H1 (cell line): Measurements from ENCODE around the gene ZNF609.
A peak's percentile ranks its signal among the peaks of the same experiment; 100 is the strongest.

ENCODE experiments used
- CREB1 ChIP-seq: IDR thresholded peaks from 2 replicates; pipeline ENCODE4 v1.6.1; 2012; ENCODE audit warnings: inconsistent platforms
- CTCF ChIP-seq, 3 experiments: IDR thresholded peaks; 1 replicate in 2 of 3; 2 replicates in 1 of 3; pipeline versions ENCODE4 v1.5.1 to v1.6.1; 2011; ENCODE audit warnings: low read length in 3 of 3, mild to moderate bottlenecking in 3 of 3, inconsistent platforms in 2 of 3, low read depth in 1 of 3, moderate library complexity in 1 of 3; ENCODE audit not compliant: insufficient read depth in 1 of 3; ENCODE audit errors: control extremely low read depth in 1 of 3
- EGR1 ChIP-seq: IDR thresholded peaks from 2 replicates; pipeline ENCODE4 v1.6.1; 2011; ENCODE audit warnings: low read depth, low read length, borderline replicate concordance
- JUN ChIP-seq: IDR thresholded peaks from 2 replicates; pipeline ENCODE4 v1.6.1; 2011; ENCODE audit warnings: low read depth, mild to moderate bottlenecking, improper control_type of control experiment, low read length
- POLR2A ChIP-seq, 2 experiments: IDR thresholded peaks; 1 replicate in 1 of 2; 2 replicates in 1 of 2; pipeline ENCODE4 v1.6.1; 2011; ENCODE audit warnings: low read depth in 2 of 2, low read length in 2 of 2, mild to moderate bottlenecking in 2 of 2; ENCODE audit errors: control extremely low read depth in 1 of 2
- POLR2AphosphoS5 ChIP-seq: IDR thresholded peaks from 2 replicates; pipeline ENCODE4 v1.6.1; 2011; ENCODE audit warnings: low read depth, low read length
- RAD21 ChIP-seq, 2 experiments: IDR thresholded peaks in 1 of 2; conservative IDR thresholded peaks in 1 of 2; 2 replicates each; pipeline ENCODE4 v1.6.1; 2011; ENCODE audit warnings: low read depth in 2 of 2, low read length in 2 of 2, improper control_type of control experiment in 1 of 2, inconsistent platforms in 1 of 2, mild to moderate bottlenecking in 1 of 2, moderate library complexity in 1 of 2
- SAP30 ChIP-seq: fragments of 300-600 bp; sonication (generic); IDR thresholded peaks from 2 replicates; pipeline ENCODE4 v1.7.1; 2012; ENCODE audit warnings: low read length, moderate library complexity, mild to moderate bottlenecking, inconsistent platforms; ENCODE audit not compliant: insufficient read depth, insufficient replicate concordance
- TBP ChIP-seq: IDR thresholded peaks from 2 replicates; pipeline ENCODE4 v1.6.1; 2011; ENCODE audit warnings: low read depth, low read length, improper control_type of control experiment

DNA sequence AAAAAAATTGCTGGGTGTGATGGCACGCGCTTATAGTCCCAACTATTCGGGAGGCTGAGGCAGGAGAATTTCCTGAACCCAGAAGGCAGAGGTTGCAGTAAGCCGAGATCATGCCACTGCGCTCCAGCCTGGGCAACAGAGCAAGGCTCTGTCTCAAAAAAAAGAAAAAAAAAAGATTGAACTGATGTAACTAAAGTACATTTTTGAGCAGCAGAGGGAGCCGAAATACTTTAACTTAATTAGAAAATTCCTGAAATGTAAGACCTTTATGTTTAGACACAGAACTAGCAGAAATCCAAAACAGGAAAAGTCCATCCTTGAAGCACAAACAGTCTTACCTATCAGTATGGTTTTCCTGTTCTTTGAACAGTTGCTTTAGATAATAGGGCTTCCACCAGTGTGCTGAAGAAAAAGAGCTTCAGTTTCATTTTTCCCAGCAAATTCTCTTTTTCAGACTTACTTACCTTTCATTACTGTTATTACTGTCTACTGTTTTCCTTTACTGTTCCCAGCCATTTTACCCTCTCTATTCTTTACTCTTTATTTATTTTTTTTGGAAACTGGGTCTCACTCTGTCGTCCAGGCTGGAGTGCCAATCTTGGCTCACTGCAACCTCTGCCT, 33.4 kb upstream of the ZNF609 start:
- TF ChIP-seq EGR1 (no peak), CTCF (IDR thresholded peaks at IDR 0.05; ENCODE audit: control extremely low read depth in 1 of 3, insufficient read depth in 1 of 3, low read depth in 1 of 3, low read length in 3 of 3) (no peak; a peak in 1 of 4 replicates), RAD21 (IDR thresholded peaks at IDR 0.05 in 1 of 2, conservative IDR thresholded peaks at IDR 0.05 in 1 of 2; ENCODE audit: low read depth in 2 of 2, low read length in 2 of 2) (peak; percentile 41 to 47; a peak in 3 of 4 replicates), POLR2A (IDR thresholded peaks at IDR 0.05; ENCODE audit: control extremely low read depth in 1 of 2, low read depth in 2 of 2, low read length in 2 of 2) (no peak), CREB1 (no peak), TBP (no peak), JUN (no peak), POLR2AphosphoS5 (no peak), SAP30 (no peak)
